ENCODE measurements around the gene ZNF385B.

ZNF385B gene

DNA sequence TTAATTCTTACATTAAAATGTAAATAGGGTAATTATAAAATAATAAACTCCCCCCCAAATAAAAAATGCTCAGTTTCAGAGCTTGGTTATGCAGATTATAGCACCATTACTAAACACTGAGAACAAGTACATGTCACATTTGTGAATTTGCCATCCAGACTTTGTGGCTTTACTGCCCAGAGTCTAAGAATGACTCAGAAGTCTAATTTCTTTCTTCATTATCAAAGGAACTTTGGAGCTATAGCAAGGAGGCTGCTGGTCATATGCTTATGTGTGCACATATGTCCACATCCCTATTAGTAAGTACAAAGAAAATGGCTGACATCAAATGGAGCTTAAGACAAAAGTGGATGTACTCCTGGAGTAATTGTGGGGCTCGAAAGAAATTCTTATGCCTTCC, 348.2 kb downstream of the ZNF385B start:
- H3K9me2 ChIP-seq (replicated peaks; ENCODE audit: insufficient read depth, low read length): no peaks in the 10 kb centered on the region
- H3F3A ChIP-seq (ENCODE audit: insufficient read depth): no peaks in the 10 kb centered on the region
- no peak for TF ChIP-seq EZH2phosphoT487 (conservative IDR thresholded peaks at IDR 0.05; ENCODE audit: low read length)
- TF ChIP-seq, protein P1, sequence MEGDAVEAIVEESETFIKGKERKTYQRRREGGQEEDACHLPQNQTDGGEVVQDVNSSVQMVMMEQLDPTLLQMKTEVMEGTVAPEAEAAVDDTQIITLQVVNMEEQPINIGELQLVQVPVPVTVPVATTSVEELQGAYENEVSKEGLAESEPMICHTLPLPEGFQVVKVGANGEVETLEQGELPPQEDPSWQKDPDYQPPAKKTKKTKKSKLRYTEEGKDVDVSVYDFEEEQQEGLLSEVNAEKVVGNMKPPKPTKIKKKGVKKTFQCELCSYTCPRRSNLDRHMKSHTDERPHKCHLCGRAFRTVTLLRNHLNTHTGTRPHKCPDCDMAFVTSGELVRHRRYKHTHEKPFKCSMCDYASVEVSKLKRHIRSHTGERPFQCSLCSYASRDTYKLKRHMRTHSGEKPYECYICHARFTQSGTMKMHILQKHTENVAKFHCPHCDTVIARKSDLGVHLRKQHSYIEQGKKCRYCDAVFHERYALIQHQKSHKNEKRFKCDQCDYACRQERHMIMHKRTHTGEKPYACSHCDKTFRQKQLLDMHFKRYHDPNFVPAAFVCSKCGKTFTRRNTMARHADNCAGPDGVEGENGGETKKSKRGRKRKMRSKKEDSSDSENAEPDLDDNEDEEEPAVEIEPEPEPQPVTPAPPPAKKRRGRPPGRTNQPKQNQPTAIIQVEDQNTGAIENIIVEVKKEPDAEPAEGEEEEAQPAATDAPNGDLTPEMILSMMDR (IDR thresholded peaks at IDR 0.05; ENCODE audit: insufficient read depth, low read length, poor library complexity, severe bottlenecking): no peak
- H3K9me3 ChIP-seq (ENCODE audit: insufficient read depth, low read length): no peaks in the 10 kb centered on the region
- peaks cover 14% of the 10 kb centered on the region for H3K36me3 ChIP-seq (ENCODE audit: low read length)
- no peak overlapping the region for H3K27ac ChIP-seq (ENCODE audit: low read depth, low read length)
- H3K4me2 ChIP-seq (ENCODE audit: low read depth, low read length, poor library complexity, severe bottlenecking): no peak overlapping the region
- H3K79me2 ChIP-seq (ENCODE audit: insufficient read depth, low read length): no peaks in the 10 kb centered on the region
- no peaks in the 10 kb centered on the region; the same call in 1 of the 2 replicates for H4K20me1 ChIP-seq (ENCODE audit: low read depth, low read length)
- H3K4me3 ChIP-seq (ENCODE audit: insufficient read depth, low read length, poor library complexity, severe bottlenecking): no peak overlapping the region
- no peak overlapping the region for H2AFZ ChIP-seq (ENCODE audit: low read depth, low read length, severe bottlenecking)
- no peaks in the 10 kb centered on the region for H3K27me3 ChIP-seq (ENCODE audit: low read length)
- no peak overlapping the region for H3K9ac ChIP-seq (ENCODE audit: low read length)

DNA sequence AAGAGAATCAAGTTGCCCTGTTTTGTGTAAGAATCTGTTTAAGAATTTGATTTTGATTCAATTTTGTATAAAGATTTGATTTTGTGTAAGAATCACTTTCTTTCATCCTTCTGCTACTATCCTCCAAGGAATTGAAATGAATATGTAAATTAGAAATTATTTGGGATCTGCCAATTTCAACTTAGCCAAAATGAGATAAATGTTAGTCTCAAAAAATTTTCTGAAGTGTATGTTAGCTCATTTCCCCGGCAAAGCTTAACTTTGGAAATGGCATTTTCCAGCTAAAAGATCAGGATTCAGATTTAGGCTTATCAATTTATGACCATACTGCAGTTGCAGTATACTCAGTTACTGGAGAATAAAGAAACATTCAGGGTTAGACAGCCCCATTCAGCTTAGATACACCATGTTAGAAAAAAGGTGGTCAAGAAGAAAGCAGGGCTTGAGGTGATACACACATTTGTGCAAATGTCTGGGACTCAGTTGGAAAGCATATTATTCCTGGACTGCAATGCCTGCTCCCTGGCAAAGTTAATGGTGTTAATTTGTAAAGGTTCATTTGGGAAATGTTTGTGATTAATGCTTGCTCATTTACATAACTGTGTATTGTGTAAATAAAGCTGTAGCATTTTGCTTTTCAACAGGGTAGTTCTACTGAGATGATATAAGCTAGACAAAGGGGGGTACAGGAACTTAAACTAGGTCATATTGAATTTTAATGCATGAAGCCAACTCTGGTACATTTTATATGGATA, 349.0 kb downstream of the ZNF385B start:
- no peak overlapping the region for H3K9ac ChIP-seq (ENCODE audit: low read length)
- H3K36me3 ChIP-seq (ENCODE audit: low read length): peaks cover 7% of the 10 kb centered on the region; the same call in 1 of the 2 replicates
- no peaks in the 10 kb centered on the region for H3K79me2 ChIP-seq (ENCODE audit: insufficient read depth, low read length)
- no peak overlapping the region for H3K4me2 ChIP-seq (ENCODE audit: low read depth, low read length, poor library complexity, severe bottlenecking)
- TF ChIP-seq EZH2phosphoT487 (conservative IDR thresholded peaks at IDR 0.05; ENCODE audit: low read length): no peak
- TF ChIP-seq, protein P1 (IDR thresholded peaks at IDR 0.05; ENCODE audit: insufficient read depth, low read length, poor library complexity, severe bottlenecking): no peak
- H3K9me2 ChIP-seq (replicated peaks; ENCODE audit: insufficient read depth, low read length): no peaks in the 10 kb centered on the region
- H2AFZ ChIP-seq (ENCODE audit: low read depth, low read length, severe bottlenecking): no peak overlapping the region
- H4K20me1 ChIP-seq (ENCODE audit: low read depth, low read length): no peaks in the 10 kb centered on the region; the same call in 1 of the 2 replicates
- no peaks in the 10 kb centered on the region for H3K27me3 ChIP-seq (ENCODE audit: low read length)
- H3K4me3 ChIP-seq (ENCODE audit: insufficient read depth, low read length, poor library complexity, severe bottlenecking): no peak overlapping the region
- H3K27ac ChIP-seq (ENCODE audit: low read depth, low read length): no peak overlapping the region
- no peaks in the 10 kb centered on the region for H3K9me3 ChIP-seq (ENCODE audit: insufficient read depth, low read length)
- H3F3A ChIP-seq (ENCODE audit: insufficient read depth): no peaks in the 10 kb centered on the region

DNA sequence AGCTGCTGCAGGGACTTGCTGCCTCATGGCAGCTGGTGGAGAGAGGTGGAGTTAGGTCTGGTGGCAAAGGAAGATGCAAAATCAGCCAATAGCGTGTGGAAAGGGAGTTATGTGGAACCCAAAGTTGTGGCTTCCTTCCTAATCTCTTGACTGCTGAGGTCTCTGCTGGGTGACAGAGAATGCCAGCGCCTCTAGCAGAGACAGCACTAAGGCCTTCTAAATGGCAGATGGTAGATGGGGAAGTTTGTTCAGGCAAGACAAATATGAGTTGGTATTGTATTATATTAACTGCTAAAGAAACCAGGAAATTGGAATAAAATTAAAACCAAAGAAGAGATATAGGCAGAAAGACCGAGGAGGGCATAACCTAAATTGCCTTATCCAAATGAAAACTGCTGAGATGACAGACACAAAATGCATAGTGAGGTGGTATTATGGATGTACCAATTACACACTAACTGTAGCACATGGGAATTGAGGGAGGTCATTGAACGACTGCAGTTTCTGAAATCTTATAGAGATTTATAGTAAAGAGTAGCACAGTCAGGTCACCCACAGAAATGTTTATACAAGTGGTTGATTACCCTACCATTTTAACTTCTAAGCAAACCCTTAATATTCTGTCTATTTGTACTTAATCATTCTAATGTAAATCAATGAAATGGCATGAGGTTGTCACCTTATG, 350.2 kb downstream of the ZNF385B start:
- Histone ChIP-seq H3K9me3 (ENCODE audit: insufficient read depth, low read length) (no peaks in the 10 kb centered on the region), H2AFZ (ENCODE audit: low read depth, low read length, severe bottlenecking) (no peak overlapping the region), H3K27me3 (ENCODE audit: low read length) (no peaks in the 10 kb centered on the region), H3K9me2 (replicated peaks; ENCODE audit: insufficient read depth, low read length) (no peaks in the 10 kb centered on the region), H3K36me3 (ENCODE audit: low read length) (peaks cover 2% of the 10 kb centered on the region; the same call in 1 of the 2 replicates), H4K20me1 (ENCODE audit: low read depth, low read length) (no peaks in the 10 kb centered on the region), H3K4me3 (ENCODE audit: insufficient read depth, low read length, poor library complexity, severe bottlenecking) (no peak overlapping the region), H3K27ac (ENCODE audit: low read depth, low read length) (no peak overlapping the region), H3F3A (ENCODE audit: insufficient read depth) (no peaks in the 10 kb centered on the region), H3K79me2 (ENCODE audit: insufficient read depth, low read length) (no peaks in the 10 kb centered on the region), H3K9ac (ENCODE audit: low read length) (no peak overlapping the region), H3K4me2 (ENCODE audit: low read depth, low read length, poor library complexity, severe bottlenecking) (no peak overlapping the region)
- TF ChIP-seq, protein P1 (IDR thresholded peaks at IDR 0.05; ENCODE audit: insufficient read depth, low read length, poor library complexity, severe bottlenecking): no peak
- no peak for TF ChIP-seq EZH2phosphoT487 (conservative IDR thresholded peaks at IDR 0.05; ENCODE audit: low read length)
